Right lobe of liver (tissue), 4 donors: ENCODE results near the gene TLE4.

Source experiments
- CTCF ChIP-seq, 4 donors: fragments of 200-600 bp in 3 of 4; fragments of 450-650 bp in 1 of 4; IDR thresholded peaks; one replicate each; pipeline versions ENCODE4 v1.5.1 to v1.8.0; 2016 to 2022; ENCODE audit warnings: antibody characterized with exemption in 4 of 4, mild to moderate bottlenecking in 2 of 4
- POLR2A ChIP-seq: fragments of 450-650 bp; IDR thresholded peaks from one replicate; pipeline ENCODE4 v1.6.1; 2017; ENCODE audit warnings: antibody characterized with exemption, mild to moderate bottlenecking
- donor health status: DM: no; HTN: no; CAD: no.
- donor health status: DM: no; HTN: no; CAD: no.
- donor health status: DM: no; HTN: yes; CAD: no.

GRCh38 chr9:79684059-79684458, 112.3 kb downstream of the TLE4 start:
- TF ChIP-seq POLR2A (no peak), CTCF (IDR thresholded peaks at IDR 0.05) (no peak)
